ENCODE measurements around the gene ZC3H7B. TPM values are rescaled to one million over a fixed set of nuclear protein-coding genes. Genes with fewer than 3 reads are reported as not detected.

Gene ZC3H7B
- total RNA-seq, 2 donors from 2014 or later, result 70.9 to 74.2 TPM

DNA sequence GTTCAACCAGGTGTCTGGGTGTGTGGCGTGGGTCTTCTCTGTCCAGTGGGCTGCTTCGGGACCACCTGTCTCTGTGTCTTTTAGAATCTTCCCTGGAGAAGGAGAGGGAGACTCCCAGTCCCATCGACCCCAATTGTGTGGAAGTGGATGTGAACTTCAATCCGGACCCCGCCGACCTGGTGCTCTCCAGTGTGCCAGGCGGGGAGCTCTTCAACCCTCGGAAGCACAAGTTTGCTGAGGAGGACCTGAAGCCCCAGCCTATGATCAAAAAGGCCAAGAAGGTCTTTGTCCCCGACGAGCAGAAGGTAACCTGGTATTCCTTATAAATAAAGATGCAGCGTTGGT is 92.7 kb downstream of the ZC3H7B start:
- no peak overlapping the region for H3K9ac ChIP-seq (ENCODE audit: extremely low read depth, low read length, poor library complexity, severe bottlenecking)
- no peak overlapping the region for H3K27ac Mint-ChIP-seq

DNA sequence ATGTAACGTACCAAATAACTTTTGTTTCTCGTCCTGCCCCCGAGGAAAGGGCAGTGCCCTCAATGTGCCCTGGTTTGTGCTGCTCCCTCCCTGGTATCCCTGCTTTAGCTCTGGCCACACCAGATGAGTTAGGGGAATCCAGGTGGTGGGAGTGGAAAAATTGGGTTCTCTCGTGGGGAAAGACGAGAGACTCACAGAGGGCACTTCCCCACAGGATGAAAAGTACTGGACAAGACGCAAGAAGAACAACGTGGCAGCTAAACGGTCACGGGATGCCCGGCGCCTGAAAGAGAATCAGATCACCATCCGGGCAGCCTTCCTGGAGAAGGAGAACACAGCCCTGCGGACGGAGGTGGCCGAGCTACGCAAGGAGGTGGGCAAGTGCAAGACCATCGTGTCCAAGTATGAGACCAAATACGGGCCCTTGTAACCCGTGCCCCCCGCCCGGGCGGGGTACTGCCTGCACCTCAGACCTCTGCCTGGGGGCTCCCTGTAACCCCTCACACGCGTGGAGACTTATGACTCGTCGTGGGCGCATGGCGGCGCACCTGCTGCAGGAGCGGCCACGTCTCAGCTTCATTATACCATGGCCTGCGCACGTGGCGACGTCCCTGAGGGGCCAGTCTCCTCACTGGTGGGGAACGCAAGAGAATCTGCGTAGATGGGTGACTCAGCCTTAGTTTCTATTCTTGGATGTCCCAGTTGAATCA is 94.4 kb downstream of the ZC3H7B start:
- H3K27ac ChIP-seq (ENCODE audit: low read depth, low read length), result no peak overlapping the region
- H3K9me3 Mint-ChIP-seq, result no peaks in the 10 kb centered on the region
- TF ChIP-seq, protein P1, sequence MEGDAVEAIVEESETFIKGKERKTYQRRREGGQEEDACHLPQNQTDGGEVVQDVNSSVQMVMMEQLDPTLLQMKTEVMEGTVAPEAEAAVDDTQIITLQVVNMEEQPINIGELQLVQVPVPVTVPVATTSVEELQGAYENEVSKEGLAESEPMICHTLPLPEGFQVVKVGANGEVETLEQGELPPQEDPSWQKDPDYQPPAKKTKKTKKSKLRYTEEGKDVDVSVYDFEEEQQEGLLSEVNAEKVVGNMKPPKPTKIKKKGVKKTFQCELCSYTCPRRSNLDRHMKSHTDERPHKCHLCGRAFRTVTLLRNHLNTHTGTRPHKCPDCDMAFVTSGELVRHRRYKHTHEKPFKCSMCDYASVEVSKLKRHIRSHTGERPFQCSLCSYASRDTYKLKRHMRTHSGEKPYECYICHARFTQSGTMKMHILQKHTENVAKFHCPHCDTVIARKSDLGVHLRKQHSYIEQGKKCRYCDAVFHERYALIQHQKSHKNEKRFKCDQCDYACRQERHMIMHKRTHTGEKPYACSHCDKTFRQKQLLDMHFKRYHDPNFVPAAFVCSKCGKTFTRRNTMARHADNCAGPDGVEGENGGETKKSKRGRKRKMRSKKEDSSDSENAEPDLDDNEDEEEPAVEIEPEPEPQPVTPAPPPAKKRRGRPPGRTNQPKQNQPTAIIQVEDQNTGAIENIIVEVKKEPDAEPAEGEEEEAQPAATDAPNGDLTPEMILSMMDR (conservative IDR thresholded peaks at IDR 0.05), result no peak
- no peaks in the 10 kb centered on the region for H3K27me3 Mint-ChIP-seq (ENCODE audit: insufficient read depth)
- H3K4me1 Mint-ChIP-seq, result peaks cover 1% of the 10 kb centered on the region
- no peaks in the 10 kb centered on the region for H3K4me1 ChIP-seq (ENCODE audit: control insufficient read depth, insufficient read depth, low read length)
- no peak overlapping the region for H3K4me3 ChIP-seq (ENCODE audit: low read length)
- H3K27me3 ChIP-seq (ENCODE audit: control insufficient read depth, insufficient read depth, low read length, poor library complexity, severe bottlenecking), result no peaks in the 10 kb centered on the region
- peaks cover 12% of the 10 kb centered on the region for H3K36me3 Mint-ChIP-seq (ENCODE audit: low read depth)
- no peak overlapping the region for H3K9ac ChIP-seq (ENCODE audit: extremely low read depth, low read length, poor library complexity, severe bottlenecking)
- 94 to 96% methylated on average over 35 to 37 of the region's 37 CpGs for WGBS, 2 experiments (ENCODE audit: insufficient coverage in 1 of 2, insufficient read length in 1 of 2)
- H3K4me3 Mint-ChIP-seq, result no peak overlapping the region
- H3K9me3 ChIP-seq (ENCODE audit: control insufficient read depth, low read length), result no peaks in the 10 kb centered on the region
- no peak overlapping the region for H3K27ac Mint-ChIP-seq
- no peaks in the 10 kb centered on the region for H3K36me3 ChIP-seq (ENCODE audit: control insufficient read depth, insufficient read depth, low read length)
- DNase-seq, result no peak

More for the DNA sequence above, 92.7 kb downstream of the ZC3H7B start:
- no peaks in the 10 kb centered on the region for H3K9me3 ChIP-seq (ENCODE audit: control insufficient read depth, low read length)
- H3K27me3 ChIP-seq (ENCODE audit: control insufficient read depth, insufficient read depth, low read length, poor library complexity, severe bottlenecking), result no peaks in the 10 kb centered on the region
- WGBS, 2 experiments (ENCODE audit: insufficient coverage in 1 of 2, insufficient read length in 1 of 2), result 86 to 91% methylated on average over 10 to 11 of the region's 11 CpGs
- H3K27me3 Mint-ChIP-seq (ENCODE audit: insufficient read depth), result no peaks in the 10 kb centered on the region
- no peak for DNase-seq
- H3K4me1 Mint-ChIP-seq, result peaks cover 1% of the 10 kb centered on the region
- TF ChIP-seq, protein P1 (conservative IDR thresholded peaks at IDR 0.05), result no peak
- no peaks in the 10 kb centered on the region for H3K9me3 Mint-ChIP-seq
- no peak overlapping the region for H3K4me3 ChIP-seq (ENCODE audit: low read length)
- no peak overlapping the region for H3K27ac ChIP-seq (ENCODE audit: low read depth, low read length)
- no peaks in the 10 kb centered on the region for H3K4me1 ChIP-seq (ENCODE audit: control insufficient read depth, insufficient read depth, low read length)
- H3K4me3 Mint-ChIP-seq, result no peak overlapping the region
- peaks cover 17% of the 10 kb centered on the region for H3K36me3 Mint-ChIP-seq (ENCODE audit: low read depth)
- no peaks in the 10 kb centered on the region for H3K36me3 ChIP-seq (ENCODE audit: control insufficient read depth, insufficient read depth, low read length)

DNA sequence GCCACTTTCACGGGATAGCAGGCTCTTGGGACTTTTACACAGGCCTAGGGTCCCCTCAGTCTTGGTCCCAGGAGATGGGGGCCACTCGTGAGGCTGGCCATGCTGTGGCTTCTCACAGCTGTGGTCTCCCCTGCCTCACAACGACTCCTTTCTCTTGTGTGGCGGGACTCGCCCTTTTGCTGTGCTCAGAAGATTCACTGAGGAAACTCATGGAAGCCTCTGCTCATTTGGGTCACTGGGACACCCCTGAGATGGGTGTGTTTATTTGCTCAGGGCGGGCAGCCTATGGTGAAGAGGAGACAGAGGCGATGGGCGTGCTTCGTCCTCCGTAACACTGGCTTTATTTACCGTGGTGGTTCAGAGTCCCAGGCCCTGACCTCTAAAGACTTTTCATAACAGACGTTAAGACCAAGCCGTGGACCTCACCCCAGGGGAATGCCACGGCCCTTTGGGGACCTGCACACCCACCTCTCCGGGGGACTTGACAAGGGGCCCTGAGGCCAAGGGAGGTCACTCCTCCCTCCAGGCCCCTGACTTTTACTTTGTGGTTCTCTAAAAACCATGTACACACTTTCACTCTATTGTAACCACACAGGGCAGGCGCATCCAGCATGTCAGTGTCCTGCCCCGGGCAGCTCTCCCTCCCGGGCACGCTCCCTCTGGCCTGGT is 96.0 kb downstream of the ZC3H7B start:
- Histone ChIP-seq H3K9me3 (ENCODE audit: control insufficient read depth, low read length) (no peaks in the 10 kb centered on the region), H3K9ac (ENCODE audit: extremely low read depth, low read length, poor library complexity, severe bottlenecking) (no peak overlapping the region), H3K27me3 (ENCODE audit: control insufficient read depth, insufficient read depth, low read length, poor library complexity, severe bottlenecking) (no peaks in the 10 kb centered on the region), H3K27ac (ENCODE audit: low read depth, low read length) (no peak overlapping the region), H3K4me1 (ENCODE audit: control insufficient read depth, insufficient read depth, low read length) (no peaks in the 10 kb centered on the region), H3K36me3 (ENCODE audit: control insufficient read depth, insufficient read depth, low read length) (no peaks in the 10 kb centered on the region), H3K4me3 (ENCODE audit: low read length) (no peak overlapping the region)
- H3K9me3 Mint-ChIP-seq, result no peaks in the 10 kb centered on the region
- DNase-seq, result no peak
- H3K36me3 Mint-ChIP-seq (ENCODE audit: low read depth), result peaks cover 8% of the 10 kb centered on the region
- TF ChIP-seq, protein P1 (conservative IDR thresholded peaks at IDR 0.05), result no peak
- no peaks in the 10 kb centered on the region for H3K27me3 Mint-ChIP-seq (ENCODE audit: insufficient read depth)
- 93 to 98% methylated on average over 11 to 19 of the region's 19 CpGs for WGBS, 2 experiments (ENCODE audit: insufficient coverage in 1 of 2, insufficient read length in 1 of 2)
- H3K4me1 Mint-ChIP-seq, result peaks cover 1% of the 10 kb centered on the region
- H3K4me3 Mint-ChIP-seq, result no peak overlapping the region
- no peak overlapping the region for H3K27ac Mint-ChIP-seq
